NAMALWA (cell line): ENCODE data around the gene LITAF.

ENCODE experiments used
- DNase-seq: peaks from one replicate; pipeline ENCODE4 v3.0.0-alpha.2; 2015; ENCODE audit warnings: low spot score

LITAF gene

GRCh38 chr16:11586856-11587642 lies at the start of gene LITAF:
TSS of gene LITAF (minus strand) at chr16:11586919. CDS start at chr16:11556730, 30,189 bp downstream.
- peak; percentile 54 for DNase-seq

- DNase-seq, result no peak
These were observed 49.5 kb upstream of the LITAF start for GRCh38 chr16:11636172-11636721.

DNA sequence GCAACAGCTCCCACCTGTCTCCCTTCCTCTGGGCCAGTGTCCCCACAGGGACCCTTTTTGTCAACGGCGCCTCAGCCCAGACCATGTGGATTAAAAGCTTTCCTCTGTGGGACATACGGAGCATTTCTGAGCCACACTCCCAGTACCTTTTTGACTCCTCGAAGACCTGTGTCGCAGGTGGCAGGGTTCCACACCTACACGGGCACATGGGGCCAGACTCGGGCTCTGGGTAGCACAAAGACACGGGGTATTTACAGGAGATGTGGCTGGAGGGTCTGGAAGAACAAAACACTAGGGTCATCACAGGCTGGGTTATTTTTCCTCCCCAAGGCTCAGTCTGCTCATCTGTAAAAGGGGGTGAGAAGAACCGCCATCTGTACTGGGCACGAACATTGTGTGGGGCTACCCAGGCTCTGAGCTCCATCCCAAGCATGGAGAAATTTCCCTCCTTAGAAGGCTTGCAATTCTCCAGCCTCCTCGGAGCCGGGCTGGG lies 49.0 kb upstream of the LITAF start:
- DNase-seq, result no peak

GRCh38 chr16:11635113-11635652 lies 48.5 kb upstream of the LITAF start:
- DNase-seq, result no peak

DNA sequence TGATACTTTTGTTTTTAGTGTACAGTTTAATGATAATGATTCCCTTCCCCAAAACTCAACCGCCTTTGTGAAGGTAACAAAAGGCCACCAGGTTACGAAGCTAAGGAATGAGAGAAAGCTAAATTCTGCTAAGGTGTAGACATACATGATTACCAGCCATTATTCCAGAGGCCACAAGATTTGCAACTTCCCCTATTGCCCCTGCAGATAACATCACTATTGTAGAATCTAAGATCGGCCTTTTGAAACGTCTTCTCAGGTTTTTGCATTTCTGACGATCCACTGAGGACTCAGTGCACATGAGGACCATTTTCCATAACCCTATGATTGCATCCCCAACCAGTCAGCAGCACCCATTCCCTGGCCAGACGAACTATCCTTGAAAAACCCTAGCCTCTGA lies 47.6 kb upstream of the LITAF start:
- no peak for DNase-seq

- no peak for DNase-seq
These were observed 46.4 kb upstream of the LITAF start for GRCh38 chr16:11633113-11633512.

DNA sequence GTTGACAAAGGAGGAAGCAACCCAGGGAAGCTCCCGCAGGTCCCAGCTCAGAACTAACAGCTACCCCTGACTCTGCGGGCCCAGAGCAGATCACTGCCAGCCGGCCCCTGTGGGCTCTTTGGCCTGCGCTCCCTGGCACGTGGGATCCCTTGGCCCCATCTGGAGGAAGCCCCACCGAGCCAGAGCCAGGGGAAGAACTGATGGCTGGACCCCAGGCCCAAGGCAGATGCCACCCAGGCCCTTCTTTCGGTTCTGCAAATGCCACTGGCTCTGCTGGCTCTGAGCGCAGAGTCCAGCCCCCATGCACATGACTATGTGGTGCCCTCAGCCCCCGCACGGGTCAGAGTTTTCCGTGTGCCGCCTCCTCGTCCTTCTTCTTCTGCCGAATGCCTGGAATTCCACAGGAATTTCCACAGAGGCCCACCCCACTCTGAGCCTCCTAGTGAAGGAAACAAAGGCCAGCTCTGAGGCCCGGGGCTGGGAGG lies 45.8 kb upstream of the LITAF start:
- DNase-seq, result no peak

- no peak for DNase-seq
These were observed 44.5 kb upstream of the LITAF start for GRCh38 chr16:11631214-11631613.

GRCh38 chr16:11630768-11631056 lies 44.0 kb upstream of the LITAF start:
- no peak for DNase-seq

DNA sequence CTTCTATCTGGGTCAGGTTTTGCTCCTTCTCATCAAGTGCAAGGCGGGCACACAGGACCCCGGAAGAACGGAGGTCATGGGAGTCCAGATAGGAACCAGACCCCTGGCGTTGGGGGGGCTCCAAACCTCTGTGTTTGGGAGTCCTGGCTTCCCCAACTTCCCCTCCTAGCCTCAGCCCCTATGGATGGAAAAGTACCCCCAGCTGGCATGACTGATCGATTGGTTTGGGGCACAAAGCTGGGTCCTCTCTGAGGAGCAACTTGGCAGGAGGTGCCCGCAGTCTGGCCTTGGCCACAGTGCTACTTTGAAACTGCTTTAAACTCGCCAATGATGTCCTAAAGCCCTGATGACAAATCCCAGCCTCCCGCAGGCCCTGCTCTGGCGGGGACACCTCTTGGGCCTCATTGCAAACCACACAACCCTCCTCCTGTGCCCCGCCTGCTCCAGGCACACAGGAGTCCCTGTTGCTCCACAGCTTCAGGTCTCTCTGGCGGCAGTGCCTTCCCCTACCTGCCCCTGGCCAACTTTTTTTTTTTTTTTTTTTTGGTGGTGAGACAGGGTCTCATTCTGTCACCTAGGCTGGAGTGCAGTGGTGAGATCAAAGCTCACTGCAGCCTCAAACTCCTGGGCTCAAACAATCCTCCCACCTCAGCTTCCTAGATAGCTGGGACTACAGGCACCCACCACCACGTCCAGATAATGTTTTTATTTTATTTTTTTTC lies 43.5 kb upstream of the LITAF start:
- no peak for DNase-seq

DNA sequence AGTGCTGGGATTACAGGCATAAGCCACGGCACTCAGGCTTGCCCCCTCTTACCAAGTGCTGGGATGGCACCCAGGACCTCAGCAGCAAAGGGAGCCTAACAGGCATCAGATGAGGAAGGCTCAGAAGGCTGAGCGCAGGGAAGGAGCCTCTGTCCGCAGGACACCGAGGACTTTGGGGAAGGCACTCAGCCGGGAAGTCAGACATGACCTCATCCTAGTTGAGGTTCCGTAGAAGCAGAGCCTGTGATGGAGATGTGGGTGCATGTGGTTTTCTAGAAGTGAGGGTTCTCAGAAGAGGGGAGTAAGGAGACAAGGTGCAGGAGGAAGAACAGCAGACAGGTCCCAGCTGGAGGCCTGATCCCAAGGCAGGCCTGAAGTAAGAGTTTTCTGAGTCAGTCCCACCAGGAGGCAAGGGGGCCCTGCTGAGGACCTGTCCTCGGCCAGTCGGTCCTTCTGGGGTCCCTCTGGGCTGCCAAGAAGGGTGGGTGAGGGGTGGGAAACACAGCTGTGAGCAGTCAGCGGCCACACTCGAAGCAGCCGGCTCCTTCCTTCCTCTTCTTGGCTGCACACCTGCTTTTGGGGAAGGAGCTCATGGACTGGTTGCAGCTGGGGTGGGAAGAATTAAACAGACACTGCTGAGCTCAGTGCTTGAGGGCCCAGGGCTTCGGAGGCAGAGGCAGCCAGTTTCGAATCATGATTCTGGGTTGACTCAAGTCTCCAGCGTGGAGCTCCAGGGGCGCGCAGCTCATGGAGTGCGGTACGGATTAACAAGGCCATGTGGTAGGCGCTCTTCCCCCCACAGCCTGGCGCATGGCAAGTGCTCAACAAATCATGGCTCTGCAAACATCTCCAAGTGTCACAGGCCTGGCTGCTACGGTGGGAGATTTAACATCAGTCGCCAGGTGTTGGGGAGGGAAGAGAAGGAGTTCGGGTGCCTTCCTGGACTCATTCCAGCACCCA lies 42.6 kb upstream of the LITAF start:
- DNase-seq, result peak; percentile 87

- no peak for DNase-seq
These were observed 41.2 kb upstream of the LITAF start for GRCh38 chr16:11627822-11628457.

GRCh38 chr16:11627292-11627663 lies 40.6 kb upstream of the LITAF start:
- no peak for DNase-seq

- no peak for DNase-seq
These were observed 40.1 kb upstream of the LITAF start for GRCh38 chr16:11626657-11627291.

- DNase-seq, result no peak
These were observed 39.0 kb upstream of the LITAF start for GRCh38 chr16:11625769-11626168.

- DNase-seq, result no peak
These were observed 38.2 kb upstream of the LITAF start for GRCh38 chr16:11624636-11625607.

DNA sequence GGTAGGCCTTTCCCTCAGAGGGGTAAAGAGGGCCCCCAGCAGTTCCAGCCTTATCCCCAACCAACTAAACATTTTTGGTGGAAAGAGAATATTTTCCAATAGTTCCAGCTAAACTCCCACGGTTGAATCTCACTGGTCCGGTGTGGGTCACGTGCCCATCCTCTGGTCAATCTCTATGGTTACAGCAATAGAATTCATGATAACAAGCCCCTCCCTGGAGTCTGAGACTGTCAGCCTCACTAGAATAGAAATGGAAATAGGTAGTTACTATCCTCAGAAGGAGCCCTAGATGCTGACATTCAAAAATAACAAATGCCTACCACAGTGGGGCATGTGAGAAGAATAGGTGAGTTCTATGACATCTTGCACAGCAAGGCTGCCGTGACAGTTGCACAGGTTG lies 37.5 kb upstream of the LITAF start:
- DNase-seq, result no peak

DNA sequence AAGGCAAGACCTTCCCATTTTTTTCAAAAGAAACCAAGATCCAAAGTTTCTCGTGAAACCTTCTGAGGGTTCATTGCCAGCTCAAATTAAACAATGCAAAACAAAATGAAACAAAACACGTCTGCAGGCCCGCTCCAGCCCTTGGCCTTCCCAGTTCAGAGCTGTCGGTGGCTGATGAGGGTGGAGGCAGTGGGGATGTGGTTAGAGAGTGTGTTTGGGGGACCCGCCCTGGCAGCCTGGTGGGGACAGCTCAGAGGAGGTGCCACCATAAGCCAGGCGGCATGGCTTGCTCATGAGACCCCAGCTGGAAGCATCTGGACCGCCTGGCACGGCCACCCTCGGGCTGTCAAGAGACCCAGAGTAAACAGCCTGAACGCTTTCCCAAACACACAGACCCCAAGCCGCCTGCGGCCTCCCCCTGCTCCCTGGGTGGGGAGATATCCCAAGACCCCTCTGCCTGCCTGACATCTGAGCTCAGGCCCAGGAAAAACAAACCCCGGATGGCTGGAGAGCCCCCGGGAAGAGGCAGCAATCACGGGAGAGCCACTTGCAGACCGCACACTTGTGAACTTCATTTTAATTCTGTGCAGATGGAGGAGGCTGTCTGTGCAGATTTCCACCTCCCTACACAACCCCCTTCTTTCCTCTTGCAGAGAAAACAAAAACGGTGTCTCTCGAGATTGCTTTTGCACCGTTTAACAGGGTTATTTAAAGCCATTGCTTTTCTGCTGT lies 35.4 kb upstream of the LITAF start:
- peak; percentile 85 for DNase-seq

DNA sequence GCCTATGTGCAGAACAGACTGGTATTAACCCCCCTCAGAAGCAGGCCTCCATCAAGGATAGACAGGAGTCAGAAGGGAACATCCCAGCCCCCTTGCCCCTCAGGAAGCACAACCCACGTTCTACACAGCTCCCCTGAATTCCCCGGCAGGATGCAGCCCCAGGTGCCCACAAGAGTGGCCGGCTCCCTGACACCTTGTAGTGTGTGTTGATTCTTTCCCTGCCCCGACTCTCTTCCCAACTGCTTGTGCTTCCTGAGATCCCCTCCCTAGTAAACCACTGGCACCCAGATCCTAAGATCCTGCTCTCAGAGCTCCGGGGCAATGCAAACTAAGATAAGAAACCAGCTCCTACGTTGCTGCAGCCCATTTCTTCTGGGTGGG lies 34.8 kb upstream of the LITAF start:
- no peak for DNase-seq
